ENCODE results near the gene NRP1. TPM values are rescaled to one million over a fixed set of nuclear protein-coding genes. Genes with fewer than 3 reads are reported as not detected.

NRP1 gene
- total RNA-seq, 4 donors from 2014 or later, result 3.1 to 27.7 (median 12.0) TPM

GRCh38 chr10:33183655-33184054 lies 150.8 kb downstream of the NRP1 start:
- Histone ChIP-seq H3K36me3 (peaks cover 0 to 42% (median 0%) of the 10 kb centered on the region in 3 donors), H3K4me1 (no peaks in the 10 kb centered on the region), H3K27me3 (no peaks in the 10 kb centered on the region), H3K9me3 (no peaks in the 10 kb centered on the region), H3K27ac (no peak overlapping the region), H3K4me3 (no peak overlapping the region)
- no peak for TF ChIP-seq POLR2A (IDR thresholded peaks at IDR 0.05)
- no peak for TF ChIP-seq CTCF (IDR thresholded peaks at IDR 0.05)
- intact Hi-C loops (cut with DNase I), result no loop called here
- WGBS, 2 donors, result 59 to 67% methylated on average over 1 of the region's 1 CpG
- DNase-seq, result no peak

DNA sequence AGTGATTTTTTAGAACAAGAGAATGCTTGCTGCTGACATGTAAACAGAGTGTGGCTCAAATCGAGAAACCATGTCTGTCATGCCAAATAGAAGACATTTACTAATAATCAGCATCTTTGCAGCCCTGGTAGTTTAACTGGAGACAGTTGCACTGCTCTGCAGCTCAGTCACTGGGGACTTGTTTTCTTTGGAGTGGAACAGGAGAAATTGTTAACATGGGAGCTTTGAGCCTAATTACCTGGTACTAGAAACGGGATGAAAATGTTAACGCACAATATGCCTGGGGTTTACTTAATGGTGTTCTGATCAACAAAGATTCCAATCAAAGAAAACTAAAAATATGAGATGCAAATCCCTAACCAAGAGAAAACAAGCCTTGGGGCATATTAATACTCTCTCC lies 153.5 kb downstream of the NRP1 start:
- 74 to 82% methylated on average over 3 of the region's 3 CpGs for WGBS, 2 donors
- H3K4me1 ChIP-seq, result no peaks in the 10 kb centered on the region
- no peaks in the 10 kb centered on the region for H3K27me3 ChIP-seq
- intact Hi-C loops (cut with DNase I), result no loop called here
- TF ChIP-seq POLR2A (IDR thresholded peaks at IDR 0.05), result no peak
- no peak for TF ChIP-seq CTCF (IDR thresholded peaks at IDR 0.05)
- H3K36me3 ChIP-seq, result peaks cover 0 to 37% (median 0%) of the 10 kb centered on the region in 3 donors
- H3K4me3 ChIP-seq, result no peak overlapping the region
- no peak overlapping the region for H3K27ac ChIP-seq
- no peaks in the 10 kb centered on the region for H3K9me3 ChIP-seq
- no peak for DNase-seq

- intact Hi-C loops (cut with DNase I), result no loop called here
- no peak for TF ChIP-seq POLR2A (IDR thresholded peaks at IDR 0.05)
- no peak for TF ChIP-seq CTCF (IDR thresholded peaks at IDR 0.05)
- no peaks in the 10 kb centered on the region for H3K4me1 ChIP-seq
- no peak overlapping the region for H3K4me3 ChIP-seq
- no peaks in the 10 kb centered on the region for H3K27me3 ChIP-seq
- H3K27ac ChIP-seq, result no peak overlapping the region
- H3K36me3 ChIP-seq, result peaks cover 0 to 31% (median 0%) of the 10 kb centered on the region in 3 donors
- no peak for DNase-seq
- H3K9me3 ChIP-seq, result no peaks in the 10 kb centered on the region
- WGBS, 2 donors, result 70 to 77% methylated on average over 5 of the region's 5 CpGs
Observed at GRCh38 chr10:33180390-33180789, 154.1 kb downstream of the NRP1 start.

DNA sequence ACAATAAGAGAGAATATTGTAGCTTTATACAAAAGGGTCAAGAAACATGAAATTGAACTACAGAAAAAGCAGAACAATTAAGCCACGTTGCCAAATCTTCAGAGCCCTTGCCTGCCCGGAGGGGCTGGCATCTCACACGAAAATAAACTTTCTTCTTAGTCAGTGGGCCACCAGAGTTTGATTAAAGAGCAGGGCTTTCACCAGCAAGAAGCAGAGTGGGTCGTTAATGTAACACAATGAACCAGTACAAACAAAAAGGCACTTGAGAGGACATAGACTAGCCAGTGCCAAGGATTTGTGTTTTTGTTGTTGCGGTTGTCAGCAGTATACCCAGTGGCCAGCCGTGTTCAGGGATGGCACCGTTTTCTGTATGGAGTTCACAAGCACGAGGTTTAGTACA lies 155.4 kb downstream of the NRP1 start:
- H3K27ac ChIP-seq, result no peak overlapping the region
- no peaks in the 10 kb centered on the region for H3K27me3 ChIP-seq
- no peaks in the 10 kb centered on the region for H3K9me3 ChIP-seq
- WGBS, 2 donors, result 63 to 65% methylated on average over 8 of the region's 8 CpGs
- TF ChIP-seq POLR2A (IDR thresholded peaks at IDR 0.05) (no peak), CTCF (IDR thresholded peaks at IDR 0.05) (no peak)
- no peak for DNase-seq
- H3K4me1 ChIP-seq, result no peaks in the 10 kb centered on the region
- H3K36me3 ChIP-seq, result peaks cover 0 to 28% (median 0%) of the 10 kb centered on the region in 3 donors
- H3K4me3 ChIP-seq, result no peak overlapping the region
- intact Hi-C loops (cut with DNase I), result no loop called here

DNA sequence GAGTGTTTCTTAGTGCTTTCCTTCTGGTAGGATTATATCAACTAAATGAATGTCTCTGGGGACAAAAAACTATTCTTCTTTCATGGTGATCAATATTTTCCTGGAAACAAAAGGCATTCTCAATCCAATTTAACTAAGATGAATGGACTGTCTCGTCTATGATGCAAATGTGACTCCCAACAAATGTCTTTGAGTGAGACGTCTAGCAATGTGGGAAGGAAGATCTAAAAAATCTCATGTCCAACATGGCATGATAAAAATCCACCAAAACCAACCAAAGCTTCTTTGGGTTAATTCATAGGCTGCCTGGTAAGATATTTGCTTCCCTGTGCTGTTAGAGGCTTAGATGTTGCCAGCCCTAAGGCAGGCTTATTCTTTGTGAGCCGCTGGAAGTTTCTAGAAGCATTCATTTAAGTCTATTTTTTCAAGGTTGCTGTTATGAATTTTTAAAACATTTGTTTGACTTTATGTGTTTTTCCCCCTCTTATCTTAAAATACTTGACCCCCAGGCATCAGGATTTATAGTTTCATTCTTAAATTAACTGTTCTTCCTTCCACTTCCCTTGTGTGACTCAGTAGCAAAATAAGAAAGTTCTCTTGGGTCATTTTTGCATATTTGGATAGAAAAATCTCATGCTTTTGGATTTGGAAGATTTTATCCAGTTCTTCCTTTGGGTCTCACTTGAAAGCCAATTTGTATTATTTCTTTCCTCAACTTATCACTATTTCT lies 156.3 kb downstream of the NRP1 start:
- H3K27me3 ChIP-seq, result no peaks in the 10 kb centered on the region
- intact Hi-C loops (cut with DNase I), result no loop called here
- no peak overlapping the region for H3K27ac ChIP-seq
- DNase-seq, result no peak
- H3K36me3 ChIP-seq, result peaks cover 0 to 27% (median 0%) of the 10 kb centered on the region in 3 donors
- TF ChIP-seq POLR2A (IDR thresholded peaks at IDR 0.05) (no peak), CTCF (IDR thresholded peaks at IDR 0.05) (no peak)
- WGBS, 2 donors, result 43 to 53% methylated on average over 3 of the region's 3 CpGs
- H3K4me3 ChIP-seq, result no peak overlapping the region
- H3K9me3 ChIP-seq, result no peaks in the 10 kb centered on the region
- no peaks in the 10 kb centered on the region for H3K4me1 ChIP-seq
